HFF-Myc (cell line): Measurements from ENCODE around the gene LARP4.

Experiments
- DNase-seq: peaks from one replicate; pipeline ENCODE4 v3.0.0-alpha.2; 2011; ENCODE audit warnings: low read depth; ENCODE audit errors: extremely low read depth
- H3K4me3 ChIP-seq: replicated peaks from 2 replicates; pipeline ENCODE4 v1.5.1; 2011; ENCODE audit warnings: low read depth, mild to moderate bottlenecking, control low read depth, low read length
- TF ChIP-seq, protein P1 (sequence below): IDR thresholded peaks from 2 replicates; pipeline ENCODE4 v1.5.1; 2012; ENCODE audit warnings: mild to moderate bottlenecking, low read depth, low read length, control low read depth; ENCODE audit errors: missing control alignments

Gene LARP4

DNA sequence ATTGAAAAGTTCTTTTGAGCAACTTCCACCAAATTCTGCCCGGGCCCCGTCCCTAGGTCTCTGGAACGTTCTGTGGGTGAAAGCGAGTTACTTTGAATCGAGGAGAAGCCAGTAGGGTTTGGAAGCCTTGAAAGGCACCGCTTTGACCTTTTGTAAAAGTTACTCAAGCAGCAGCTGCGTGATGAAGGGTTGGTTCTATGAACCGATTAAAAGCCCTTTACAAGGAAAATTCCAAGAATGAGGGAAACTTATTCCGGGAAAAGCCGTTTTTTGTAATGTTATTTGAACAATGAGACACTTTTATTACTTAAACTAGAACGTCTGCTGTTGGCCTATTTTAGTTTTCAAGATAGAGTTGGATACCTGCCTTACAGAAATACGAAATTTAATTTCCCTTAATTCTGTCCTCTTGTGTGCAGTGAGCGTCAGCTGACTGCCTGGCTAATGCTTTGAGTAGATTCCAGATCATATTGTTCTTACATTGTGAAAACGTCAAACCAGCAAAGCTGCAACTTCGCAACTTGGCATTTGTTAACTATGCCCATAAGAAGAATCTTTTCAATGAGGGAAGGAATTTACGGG, 906 bp downstream of the LARP4 start:
- H3K4me3 ChIP-seq = peak overlapping the region; percentile 78
- TF ChIP-seq, protein P1, sequence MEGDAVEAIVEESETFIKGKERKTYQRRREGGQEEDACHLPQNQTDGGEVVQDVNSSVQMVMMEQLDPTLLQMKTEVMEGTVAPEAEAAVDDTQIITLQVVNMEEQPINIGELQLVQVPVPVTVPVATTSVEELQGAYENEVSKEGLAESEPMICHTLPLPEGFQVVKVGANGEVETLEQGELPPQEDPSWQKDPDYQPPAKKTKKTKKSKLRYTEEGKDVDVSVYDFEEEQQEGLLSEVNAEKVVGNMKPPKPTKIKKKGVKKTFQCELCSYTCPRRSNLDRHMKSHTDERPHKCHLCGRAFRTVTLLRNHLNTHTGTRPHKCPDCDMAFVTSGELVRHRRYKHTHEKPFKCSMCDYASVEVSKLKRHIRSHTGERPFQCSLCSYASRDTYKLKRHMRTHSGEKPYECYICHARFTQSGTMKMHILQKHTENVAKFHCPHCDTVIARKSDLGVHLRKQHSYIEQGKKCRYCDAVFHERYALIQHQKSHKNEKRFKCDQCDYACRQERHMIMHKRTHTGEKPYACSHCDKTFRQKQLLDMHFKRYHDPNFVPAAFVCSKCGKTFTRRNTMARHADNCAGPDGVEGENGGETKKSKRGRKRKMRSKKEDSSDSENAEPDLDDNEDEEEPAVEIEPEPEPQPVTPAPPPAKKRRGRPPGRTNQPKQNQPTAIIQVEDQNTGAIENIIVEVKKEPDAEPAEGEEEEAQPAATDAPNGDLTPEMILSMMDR = no peak
- DNase-seq = no peak

DNA sequence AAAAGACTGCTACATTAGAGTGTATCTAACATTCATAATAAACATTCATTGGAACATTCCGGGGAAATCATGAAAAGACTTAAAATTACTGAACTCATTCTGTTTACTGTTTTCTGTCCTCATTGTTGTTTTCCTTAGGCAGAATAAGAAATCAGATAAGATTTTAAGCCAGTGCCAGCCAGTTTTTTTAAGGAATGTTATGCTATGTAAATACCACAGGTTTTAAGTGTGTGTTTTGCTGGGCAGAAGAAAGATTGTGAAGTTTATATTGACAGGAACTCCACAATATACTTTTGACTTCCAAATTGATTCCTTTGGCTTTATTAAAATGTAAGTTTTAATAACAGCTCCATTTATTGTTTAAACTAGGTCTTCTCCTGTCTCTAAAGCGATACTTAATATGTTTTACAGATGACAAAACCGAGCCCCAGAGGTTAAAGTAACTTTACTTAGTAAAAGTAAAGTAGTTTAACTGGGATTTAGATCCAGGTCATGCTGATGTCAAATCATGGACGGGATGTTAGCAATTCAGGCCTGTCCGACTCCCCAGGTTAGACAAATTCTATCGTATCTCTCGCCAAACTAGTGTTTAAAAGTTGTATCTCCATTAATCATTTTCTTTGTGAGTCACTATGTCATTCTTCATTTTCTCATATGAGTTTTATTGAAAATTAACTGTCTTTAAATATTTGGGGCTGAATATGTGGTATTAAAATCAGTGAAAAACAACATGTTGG, 1.7 kb downstream of the LARP4 start:
- TF ChIP-seq, protein P1 = no peak
- peak overlapping the region; percentile 78 for H3K4me3 ChIP-seq

DNA sequence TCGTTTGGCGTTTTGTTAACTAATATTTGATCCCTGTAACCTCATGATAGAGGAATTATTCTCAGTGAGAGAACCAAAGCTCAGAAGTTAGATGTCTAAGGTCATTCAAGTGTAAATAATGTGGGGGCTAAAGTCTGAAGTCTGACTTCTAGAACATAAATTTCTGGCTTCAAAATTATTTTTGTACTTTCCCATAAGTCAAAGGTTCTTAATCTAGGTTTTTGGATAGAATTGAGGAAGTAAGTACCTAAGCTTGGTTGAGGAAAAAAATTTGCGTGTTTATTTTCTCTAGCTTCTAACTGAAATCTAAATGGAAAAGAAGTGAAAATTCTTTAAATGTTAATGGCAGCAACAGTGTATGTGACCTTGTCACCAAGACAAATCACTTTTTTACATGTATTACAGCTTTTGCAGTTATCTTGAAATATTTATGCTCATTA, 2.3 kb downstream of the LARP4 start:
- TF ChIP-seq, protein P1 = no peak
- no peak for DNase-seq
- peak overlapping the region; percentile 78 for H3K4me3 ChIP-seq

More for the DNA sequence above, 1.7 kb downstream of the LARP4 start:
- DNase-seq = no peak

DNA sequence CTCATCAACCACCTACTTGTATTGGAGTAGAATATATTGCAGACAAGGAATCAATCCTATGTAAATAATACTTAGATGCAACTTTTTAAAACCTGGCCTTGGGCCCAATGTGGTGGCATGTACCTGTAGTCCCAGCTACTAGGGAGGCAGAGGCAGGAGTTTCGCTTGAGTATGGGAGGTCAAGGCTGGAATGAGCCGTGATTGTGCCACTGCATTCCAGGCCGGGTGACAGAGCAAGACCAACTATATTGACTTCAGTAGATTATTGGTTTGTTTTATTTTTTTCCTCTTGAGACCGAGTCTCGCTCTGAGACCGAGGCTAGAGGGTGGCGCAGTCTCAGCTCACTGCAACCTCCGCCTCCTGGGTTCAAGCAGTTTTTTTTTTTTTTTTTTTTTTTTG, 3.6 kb downstream of the LARP4 start:
- DNase-seq = no peak
- H3K4me3 ChIP-seq = no peak overlapping the region
- TF ChIP-seq, protein P1 = no peak

DNA sequence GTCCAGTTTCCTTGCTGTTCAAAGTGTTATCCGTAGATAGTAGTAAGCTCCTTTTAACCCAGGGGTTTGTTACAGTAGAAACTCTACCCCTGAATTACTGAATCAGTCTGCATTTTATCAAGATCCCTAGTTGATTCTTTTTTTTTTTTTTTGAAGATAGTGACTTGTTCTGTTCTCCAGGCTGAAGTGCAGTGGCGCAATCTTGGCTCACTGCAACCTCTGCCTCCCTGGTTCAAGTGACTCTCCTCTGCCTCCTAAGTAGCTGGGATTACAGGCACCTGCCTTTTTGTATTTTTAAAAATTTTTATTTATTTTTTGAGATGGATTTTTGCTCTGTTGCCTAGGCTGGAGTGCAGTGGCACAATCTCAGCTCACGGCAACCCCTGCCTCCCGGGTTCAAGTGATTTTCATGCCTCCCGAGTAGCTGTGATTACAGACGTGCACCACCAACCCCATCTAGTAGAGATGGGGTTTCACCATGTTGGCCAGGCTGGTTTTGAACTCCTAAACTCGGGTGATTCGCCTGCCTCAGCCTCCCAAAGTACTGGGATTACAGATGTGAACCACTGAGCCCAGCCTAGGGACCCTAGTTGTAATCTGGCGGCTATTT, 10.5 kb downstream of the LARP4 start:
- DNase-seq = no peak
- TF ChIP-seq, protein P1 = no peak
- no peak overlapping the region for H3K4me3 ChIP-seq

DNA sequence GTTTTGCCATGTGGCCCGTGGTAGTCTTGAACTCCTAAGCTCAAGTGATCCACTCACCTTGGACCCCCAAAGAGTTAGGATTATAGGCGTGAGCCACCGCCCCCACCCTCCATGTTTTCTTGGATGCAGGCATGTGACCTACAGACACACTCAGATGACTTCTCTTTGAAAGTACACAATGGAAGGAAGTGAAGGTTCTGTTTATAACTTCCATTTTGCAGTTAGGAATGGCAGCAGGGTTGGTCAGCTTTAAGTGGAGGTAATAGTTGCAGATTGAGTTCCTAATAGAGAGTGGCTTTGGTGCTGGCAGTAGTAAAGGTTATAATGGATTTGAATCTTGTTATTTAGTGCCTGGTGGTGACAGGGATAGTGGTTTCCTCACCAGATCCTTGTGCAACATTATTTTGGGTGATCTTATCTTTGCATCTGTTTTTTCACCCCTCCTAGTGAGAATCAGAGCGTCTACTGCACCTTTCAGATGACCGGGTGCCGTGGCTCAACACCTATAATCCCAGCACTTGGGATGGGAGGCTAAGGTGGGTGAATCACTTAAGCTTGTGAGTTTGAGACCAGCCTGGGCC, 15.3 kb downstream of the LARP4 start:
- TF ChIP-seq, protein P1 = no peak
- no peak overlapping the region for H3K4me3 ChIP-seq
- DNase-seq = no peak
